A549 (cell line): ENCODE measurements around the gene GNG10. TPM values are rescaled to one million over a fixed set of nuclear protein-coding genes. Genes with fewer than 3 reads are reported as not detected.

ENCODE experiments used
- ATAC-seq, 2 experiments: fragments of 200-7000 bp in 1 of 2; fragments of >200 bp in 1 of 2; cut with Nextera tagmentation in 1 of 2; cut with Tn5 transposase in 1 of 2; 3 replicates each; pipeline versions ENCODE4 v1.8.0 to v1.9.1; 2018 to 2020; ENCODE audit warnings: mild to moderate bottlenecking in 1 of 2, moderate library complexity in 1 of 2
- CTCF ChIA-PET: fragments of 300-600 bp; sonication (Branson Sonifier 250); formaldehyde crosslinking; extraction: SDS; loops from one replicate; lab custom pipeline; 2021; ENCODE audit warnings: antibody characterized with exemption, inconsistent platforms; lab: Yijun Ruan, JAX
- POLR2A ChIA-PET: fragments of 350-600 bp; formaldehyde crosslinking; extraction: SDS; loops from one replicate; lab custom pipeline; 2021; ENCODE audit warnings: antibody characterized with exemption, inconsistent platforms; lab: Yijun Ruan, JAX
- DNase-seq, 2 experiments: peaks; one replicate each; pipeline versions ENCODE4 v3.0.0 to v3.0.0-alpha.2; 2011 to 2016; ENCODE audit warnings: low read depth in 1 of 2, low spot score in 1 of 2
- FAIRE-seq: peaks from 2 replicates; lab custom pipeline; 2011; peaks lifted over from hg19 to GRCh38; lab: Jason Lieb, UNC
- H3K27ac ChIP-seq, 2 experiments: fragments of >200 bp; sonication (Bioruptor Twin); formaldehyde crosslinking; 3 replicates each; pipeline ENCODE4 v1.5.1; 2016 to 2017
- H3K4me1 ChIP-seq: fragments of >200 bp; sonication (Bioruptor Twin); formaldehyde crosslinking; 3 replicates; pipeline ENCODE4 v1.6.1; 2016
- H3K4me2 ChIP-seq: fragments of >200 bp; sonication (Bioruptor Twin); formaldehyde crosslinking; 3 replicates; pipeline ENCODE4 v1.6.1; 2016
- H3K4me3 ChIP-seq: fragments of >200 bp; sonication (Bioruptor Twin); formaldehyde crosslinking; 3 replicates; pipeline ENCODE4 v1.5.1; 2016
- H3K9me3 ChIP-seq: fragments of >200 bp; sonication (Bioruptor Twin); formaldehyde crosslinking; 3 replicates; pipeline ENCODE4 v1.6.1; 2016
- BHLHE40 ChIP-seq: IDR thresholded peaks from 2 replicates; pipeline ENCODE4 v1.6.1; 2012; ENCODE audit warnings: low read depth, low read length, inconsistent platforms
- CBX2 ChIP-seq: fragments of 200-600 bp; sonication (generic); IDR thresholded peaks from 2 replicates; pipeline ENCODE4 v1.6.1; 2016; ENCODE audit warnings: low read depth, mild to moderate bottlenecking, borderline replicate concordance
- CBX8 ChIP-seq: fragments of 200-600 bp; sonication (generic); IDR thresholded peaks from 2 replicates; pipeline ENCODE4 v1.6.1; 2016
- CHD4 ChIP-seq: fragments of 200-600 bp; sonication (generic); IDR thresholded peaks from 2 replicates; pipeline ENCODE4 v1.6.1; 2016; ENCODE audit warnings: antibody characterized with exemption, mild to moderate bottlenecking, borderline replicate concordance
- EHMT2 ChIP-seq: fragments of 200-600 bp; sonication (generic); IDR thresholded peaks from 2 replicates; pipeline ENCODE4 v1.6.1; 2016; ENCODE audit warnings: antibody characterized with exemption, low read depth, mild to moderate bottlenecking, moderate library complexity
- ESRRA ChIP-seq: fragments of 150-350 bp; IDR thresholded peaks from 2 replicates; pipeline ENCODE4 v1.6.1; 2014; ENCODE audit warnings: mild to moderate bottlenecking, low read length, borderline replicate concordance
- FOXS1 ChIP-seq: fragments of 250-450 bp; sonication (Bioruptor Pico); IDR thresholded peaks from 2 replicates; pipeline ENCODE4 v1.5.0; 2020; ENCODE audit warnings: mild to moderate bottlenecking, moderate library complexity
- HOXA7 ChIP-seq: fragments of 250-450 bp; sonication (Bioruptor Pico); IDR thresholded peaks from 2 replicates; pipeline ENCODE4 v1.5.0; 2020; ENCODE audit warnings: mild to moderate bottlenecking, moderate library complexity
- HOXB5 ChIP-seq: fragments of 250-450 bp; sonication (Bioruptor Pico); IDR thresholded peaks from 2 replicates; pipeline ENCODE4 v1.5.0; 2020; ENCODE audit warnings: mild to moderate bottlenecking, moderate library complexity
- NFE2L2 ChIP-seq: fragments of 150-350 bp; conservative IDR thresholded peaks from 2 replicates; pipeline ENCODE4 v1.6.1; 2014; ENCODE audit warnings: low read length
- NPAS2 ChIP-seq: fragments of 250-450 bp; sonication (Bioruptor Pico); IDR thresholded peaks from 2 replicates; pipeline ENCODE4 v1.8.0; 2022; ENCODE audit warnings: mild to moderate bottlenecking, moderate library complexity, borderline replicate concordance
- NR3C1 ChIP-seq: fragments of >200 bp; sonication (Bioruptor Twin); formaldehyde crosslinking; IDR thresholded peaks from 3 replicates; pipeline ENCODE4 v1.6.1; 2017
- PHF8 ChIP-seq: fragments of 200-600 bp; sonication (generic); IDR thresholded peaks from 2 replicates; pipeline ENCODE4 v1.6.1; 2016; ENCODE audit warnings: low read depth, mild to moderate bottlenecking, antibody characterized with exemption, moderate library complexity, borderline replicate concordance
- POLR2AphosphoS2 ChIP-seq: conservative IDR thresholded peaks from 2 replicates; pipeline ENCODE4 v1.6.1; 2012; ENCODE audit warnings: low read length, improper control_type of control experiment, inconsistent platforms
- RAD21 ChIP-seq, 2 experiments: fragments of >200 bp in 1 of 2; sonication (Bioruptor Twin) in 1 of 2; formaldehyde crosslinking in 1 of 2; IDR thresholded peaks in 1 of 2; conservative IDR thresholded peaks in 1 of 2; 2 replicates in 1 of 2; 3 replicates in 1 of 2; pipeline ENCODE4 v1.6.1; 2012 to 2018; ENCODE audit warnings: inconsistent platforms in 1 of 2
- RARB ChIP-seq: fragments of 250-450 bp; sonication (Bioruptor Pico); IDR thresholded peaks from 2 replicates; pipeline ENCODE4 v1.8.0; 2021; ENCODE audit warnings: mild to moderate bottlenecking, moderate library complexity
- RFX5 ChIP-seq: fragments of 450-650 bp; IDR thresholded peaks from 2 replicates; pipeline ENCODE4 v1.7.1; 2014; ENCODE audit warnings: antibody characterized with exemption, mild to moderate bottlenecking, moderate library complexity
- RNF2 ChIP-seq: fragments of 200-600 bp; sonication (generic); IDR thresholded peaks from 2 replicates; pipeline ENCODE4 v1.6.1; 2016; ENCODE audit warnings: low read depth, mild to moderate bottlenecking, antibody characterized with exemption, moderate library complexity, borderline replicate concordance
- SMC3 ChIP-seq: fragments of >200 bp; sonication (Bioruptor Twin); formaldehyde crosslinking; IDR thresholded peaks from 3 replicates; pipeline ENCODE4 v1.6.1; 2018; ENCODE audit warnings: inconsistent platforms
- ZNF302 ChIP-seq: fragments of 250-450 bp; sonication (Bioruptor Pico); IDR thresholded peaks from 2 replicates; pipeline ENCODE4 v1.9.0; 2021; ENCODE audit warnings: inconsistent platforms, mild to moderate bottlenecking, moderate library complexity
- ZSCAN20 ChIP-seq: fragments of 250-450 bp; sonication (Bioruptor Pico); IDR thresholded peaks from 2 replicates; pipeline ENCODE4 v1.8.0; 2022; ENCODE audit warnings: mild to moderate bottlenecking, moderate library complexity
- WGBS: methylation state at CpG from one replicate; pipeline ENCODE4 v1.1.6; 2017; ENCODE audit errors: missing lambda C conversion rate; 5-methylcytosine and 5-hydroxymethylcytosine counted together
- polyA plus RNA-seq, 4 experiments: library from polyadenylated mRNA; depleted of rRNA in 3 of 4; stranded (reverse); fragments of >200 nt; fragmentation: RNase III in 1 of 4; extraction: RNeasy Plus Mini Kit Qiagen cat#74134 plus additional on column Dnase treatment in 1 of 4; gene quantifications; 2 replicates in 3 of 4; 3 replicates in 1 of 4; pipeline ENCODE4 v1.2.3, GENCODE V29; 2011 to 2017
- TF ChIP-seq, protein P1 (sequence below): fragments of 150-350 bp; IDR thresholded peaks from 2 replicates; pipeline ENCODE4 v1.6.1; 2014; ENCODE audit warnings: low read depth, mild to moderate bottlenecking, low read length
- TF ChIP-seq, protein P2 (sequence below): fragments of >200 bp; sonication (Bioruptor Twin); formaldehyde crosslinking; IDR thresholded peaks from 3 replicates; pipeline ENCODE4 v1.6.1; 2016
- TF ChIP-seq, protein P3 (sequence below): IDR thresholded peaks from 2 replicates; pipeline ENCODE4 v1.6.1; 2012
- TF ChIP-seq, protein P4 (sequence below): IDR thresholded peaks from 2 replicates; pipeline ENCODE4 v1.6.1; 2012; ENCODE audit warnings: low read depth, borderline replicate concordance
- TF ChIP-seq, protein P5 (sequence below): IDR thresholded peaks from 2 replicates; pipeline ENCODE4 v1.6.1; 2012

The GNG10 gene
- polyA plus RNA-seq, 2 of the 4 experiments (the other 2 are of a cell fraction), result 70.8 to 102 TPM

DNA sequence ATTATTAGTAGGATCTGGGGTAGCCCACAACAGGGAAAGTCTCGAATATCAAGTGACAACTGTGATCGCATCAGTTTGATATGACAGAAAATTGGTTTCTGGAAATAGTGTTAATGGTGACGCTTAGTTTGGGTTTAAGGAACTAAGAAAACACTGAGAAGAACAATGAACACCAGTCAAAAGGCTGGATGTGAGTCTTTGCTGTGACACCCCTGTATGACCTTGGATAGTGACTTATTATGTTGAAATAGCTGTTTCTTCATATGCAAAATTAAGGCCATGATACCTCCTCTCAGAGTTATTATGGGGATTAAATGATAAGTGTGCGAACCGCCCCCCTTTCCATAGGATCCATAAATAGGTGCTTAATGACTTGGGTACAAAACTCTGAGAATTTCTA, 29.3 kb upstream of the GNG10 start:
- Histone ChIP-seq H3K4me1 (peaks cover 42% of the 10 kb centered on the region; the same call in 2 of the 3 replicates), H3K27ac (peak overlapping the region; percentile 89 to 96), H3K4me2 (peak overlapping the region; percentile 90), H3K9me3 (no peaks in the 10 kb centered on the region), H3K4me3 (peak overlapping the region; percentile 85)
- ATAC-seq (no peak), DNase-seq (no peak), FAIRE-seq (no peak)
- CTCF ChIA-PET, result interaction anchor here (1.0 to 1.8 kb wide), 2 partner anchors 26 to 34 kb away, joined by 3 to 6 read pairs; no protein-coding TSS in a partner anchor
- TF ChIP-seq NR3C1, result no peak
- TF ChIP-seq FOXS1, result no peak
- no peak for TF ChIP-seq RARB
- TF ChIP-seq, protein P1, sequence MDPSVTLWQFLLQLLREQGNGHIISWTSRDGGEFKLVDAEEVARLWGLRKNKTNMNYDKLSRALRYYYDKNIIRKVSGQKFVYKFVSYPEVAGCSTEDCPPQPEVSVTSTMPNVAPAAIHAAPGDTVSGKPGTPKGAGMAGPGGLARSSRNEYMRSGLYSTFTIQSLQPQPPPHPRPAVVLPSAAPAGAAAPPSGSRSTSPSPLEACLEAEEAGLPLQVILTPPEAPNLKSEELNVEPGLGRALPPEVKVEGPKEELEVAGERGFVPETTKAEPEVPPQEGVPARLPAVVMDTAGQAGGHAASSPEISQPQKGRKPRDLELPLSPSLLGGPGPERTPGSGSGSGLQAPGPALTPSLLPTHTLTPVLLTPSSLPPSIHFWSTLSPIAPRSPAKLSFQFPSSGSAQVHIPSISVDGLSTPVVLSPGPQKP, result no peak
- TF ChIP-seq HOXA7 (CRISPR knock-in tag), result no peak
- TF ChIP-seq, protein P2, sequence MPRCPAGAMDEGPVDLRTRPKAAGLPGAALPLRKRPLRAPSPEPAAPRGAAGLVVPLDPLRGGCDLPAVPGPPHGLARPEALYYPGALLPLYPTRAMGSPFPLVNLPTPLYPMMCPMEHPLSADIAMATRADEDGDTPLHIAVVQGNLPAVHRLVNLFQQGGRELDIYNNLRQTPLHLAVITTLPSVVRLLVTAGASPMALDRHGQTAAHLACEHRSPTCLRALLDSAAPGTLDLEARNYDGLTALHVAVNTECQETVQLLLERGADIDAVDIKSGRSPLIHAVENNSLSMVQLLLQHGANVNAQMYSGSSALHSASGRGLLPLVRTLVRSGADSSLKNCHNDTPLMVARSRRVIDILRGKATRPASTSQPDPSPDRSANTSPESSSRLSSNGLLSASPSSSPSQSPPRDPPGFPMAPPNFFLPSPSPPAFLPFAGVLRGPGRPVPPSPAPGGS, result no peak
- no peak for TF ChIP-seq BHLHE40
- no peak for TF ChIP-seq RNF2
- no peak for TF ChIP-seq POLR2AphosphoS2
- 26% methylated on average over 5 of the region's 5 CpGs for WGBS
- POLR2A ChIA-PET, result interaction anchor here (0.6 to 3.4 kb wide), 9 partner anchors 9 to 747 kb away, joined by 3 to 37 read pairs (median 5); partner anchors contain the start of genes HSDL2, PTGR1 and UGCG

DNA sequence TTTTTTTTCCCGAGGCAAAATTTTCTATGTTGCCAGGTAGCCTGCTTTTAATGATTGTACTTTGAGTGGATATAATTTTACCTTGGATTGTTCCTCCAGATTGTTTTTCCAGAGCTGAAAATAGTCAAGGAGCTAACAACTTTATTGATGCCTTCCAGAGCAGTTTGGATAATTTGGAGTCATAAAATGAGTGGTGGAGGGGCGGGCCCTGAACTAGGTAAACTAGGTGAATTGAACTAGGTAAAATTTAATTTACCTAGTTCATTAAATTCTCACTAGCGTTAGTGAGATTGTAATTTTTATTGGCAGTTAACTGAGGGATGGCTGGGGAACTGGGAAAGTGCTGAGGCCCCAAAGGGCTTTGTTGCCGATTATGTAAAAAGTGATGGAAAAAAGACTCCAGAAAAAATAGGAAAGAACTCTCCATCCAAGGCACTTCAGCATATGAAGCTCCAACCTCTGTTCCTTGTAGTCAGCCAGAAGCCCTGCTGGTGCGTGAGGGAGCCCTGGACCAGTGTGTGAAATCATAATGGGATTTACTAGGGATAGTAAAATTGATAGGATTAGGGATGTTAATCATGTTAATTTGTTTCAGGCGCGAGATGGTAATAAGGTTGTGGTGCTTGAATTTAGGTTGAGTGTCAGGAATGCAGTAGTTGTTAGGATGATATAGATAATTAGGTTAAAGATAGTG, 28.6 kb upstream of the GNG10 start:
- POLR2A ChIA-PET, result interaction anchor here (3.4 kb wide), 1 partner anchor 33 kb away, joined by 37 read pairs; the partner anchor contains the start of gene PTGR1
- ATAC-seq, result no peak
- DNase-seq, result no peak
- H3K4me2 ChIP-seq, result peak overlapping the region; percentile 90
- TF ChIP-seq CBX2, result no peak
- WGBS, result 82% methylated on average over 7 of the region's 7 CpGs
- H3K9me3 ChIP-seq, result no peaks in the 10 kb centered on the region
- CTCF ChIA-PET, result interaction anchor here (1.8 to 1.9 kb wide), 2 partner anchors 35 kb away, joined by 5 to 6 read pairs; no protein-coding TSS in a partner anchor
- H3K4me3 ChIP-seq, result peak overlapping the region; percentile 85
- no peak overlapping the region for H3K27ac ChIP-seq
- H3K4me1 ChIP-seq, result peaks cover 35% of the 10 kb centered on the region; the same call in 2 of the 3 replicates
- FAIRE-seq, result no peak

DNA sequence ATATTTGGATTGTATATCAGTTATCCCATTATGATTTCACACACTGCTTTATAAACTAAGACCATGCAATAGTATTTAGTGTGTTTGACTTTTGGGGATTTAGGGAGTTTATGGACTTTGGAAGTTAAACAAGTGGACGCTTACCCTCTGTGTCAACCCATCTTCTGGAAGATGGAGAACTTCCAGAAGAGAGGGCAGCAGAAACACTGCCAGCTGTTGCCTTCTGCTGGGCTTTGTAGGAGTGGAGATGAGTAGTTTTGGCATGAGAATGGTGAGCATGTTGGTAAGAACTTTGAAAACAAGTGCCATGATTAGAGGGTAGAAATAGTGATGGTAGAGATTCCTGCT, 28.0 kb upstream of the GNG10 start:
- Histone ChIP-seq H3K4me1 (peaks cover 35% of the 10 kb centered on the region; the same call in 2 of the 3 replicates), H3K4me3 (no peak overlapping the region), H3K27ac (no peak overlapping the region), H3K9me3 (no peaks in the 10 kb centered on the region), H3K4me2 (peak overlapping the region; percentile 90; the same call in 2 of the 3 replicates)
- no peak for FAIRE-seq
- DNase-seq, result no peak
- WGBS, result 74% methylated on average over 1 of the region's 1 CpG
- no peak for TF ChIP-seq POLR2AphosphoS2
- TF ChIP-seq RFX5, result no peak
- TF ChIP-seq ZNF302 (CRISPR knock-in tag), result no peak
- no peak for TF ChIP-seq NPAS2
- no peak for TF ChIP-seq ZSCAN20 (CRISPR knock-in tag)
- TF ChIP-seq NR3C1, result no peak
- TF ChIP-seq CHD4, result no peak
- no peak for ATAC-seq
- ChIA-PET CTCF (interaction anchor here (1.9 kb wide), 1 partner anchor 36 kb away, joined by 5 read pairs; no protein-coding TSS in a partner anchor), POLR2A (no interaction called here)

DNA sequence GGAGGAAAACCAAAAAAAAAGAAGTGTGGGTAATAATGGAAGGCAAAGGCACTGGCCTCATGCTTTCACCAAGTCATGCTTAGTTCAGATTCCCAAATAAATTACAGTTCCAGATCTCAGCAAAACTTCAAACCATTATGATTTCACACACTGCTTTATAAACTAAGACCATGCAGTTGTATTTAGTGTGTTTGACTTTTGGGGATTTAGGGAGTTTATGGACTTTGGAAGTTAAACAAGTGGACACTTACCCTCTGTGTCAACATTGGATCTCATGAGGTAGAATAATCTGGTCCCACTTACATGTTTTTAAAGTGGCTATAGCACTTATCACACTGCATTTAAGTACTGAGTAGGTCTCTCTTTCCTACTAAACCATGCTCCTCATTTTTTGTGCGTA, 26.5 kb upstream of the GNG10 start:
- H3K4me3 ChIP-seq, result no peak overlapping the region
- ChIA-PET POLR2A (no interaction called here), CTCF (interaction anchor here (1.9 kb wide), 1 partner anchor 37 kb away, joined by 5 read pairs; no protein-coding TSS in a partner anchor)
- peaks cover 34% of the 10 kb centered on the region; the same call in 2 of the 3 replicates for H3K4me1 ChIP-seq
- DNase-seq (no peak), FAIRE-seq (no peak), ATAC-seq (no peak)
- no peak overlapping the region for H3K27ac ChIP-seq
- WGBS, result 0% methylated on average over 1 of the region's 1 CpG
- H3K9me3 ChIP-seq, result no peaks in the 10 kb centered on the region
- 0 out of 3 replicates have a peak overlapping the region, but pooled peaks have one; percentile 9 for H3K4me2 ChIP-seq
- TF ChIP-seq CBX8, result no peak
- no peak for TF ChIP-seq RAD21 (conservative IDR thresholded peaks at IDR 0.05 in 1 of 2, IDR thresholded peaks at IDR 0.05 in 1 of 2)
- no peak for TF ChIP-seq SMC3
- TF ChIP-seq, protein P3, sequence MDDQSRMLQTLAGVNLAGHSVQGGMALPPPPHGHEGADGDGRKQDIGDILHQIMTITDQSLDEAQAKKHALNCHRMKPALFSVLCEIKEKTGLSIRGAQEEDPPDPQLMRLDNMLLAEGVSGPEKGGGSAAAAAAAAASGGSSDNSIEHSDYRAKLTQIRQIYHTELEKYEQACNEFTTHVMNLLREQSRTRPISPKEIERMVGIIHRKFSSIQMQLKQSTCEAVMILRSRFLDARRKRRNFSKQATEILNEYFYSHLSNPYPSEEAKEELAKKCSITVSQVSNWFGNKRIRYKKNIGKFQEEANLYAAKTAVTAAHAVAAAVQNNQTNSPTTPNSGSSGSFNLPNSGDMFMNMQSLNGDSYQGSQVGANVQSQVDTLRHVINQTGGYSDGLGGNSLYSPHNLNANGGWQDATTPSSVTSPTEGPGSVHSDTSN, result no peak
- TF ChIP-seq, protein P4, sequence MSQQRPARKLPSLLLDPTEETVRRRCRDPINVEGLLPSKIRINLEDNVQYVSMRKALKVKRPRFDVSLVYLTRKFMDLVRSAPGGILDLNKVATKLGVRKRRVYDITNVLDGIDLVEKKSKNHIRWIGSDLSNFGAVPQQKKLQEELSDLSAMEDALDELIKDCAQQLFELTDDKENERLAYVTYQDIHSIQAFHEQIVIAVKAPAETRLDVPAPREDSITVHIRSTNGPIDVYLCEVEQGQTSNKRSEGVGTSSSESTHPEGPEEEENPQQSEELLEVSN, result no peak
- TF ChIP-seq RFX5, result no peak
- TF ChIP-seq PHF8, result no peak
- no peak for TF ChIP-seq CHD4
- TF ChIP-seq NR3C1, result no peak
- no peak for TF ChIP-seq EHMT2
- TF ChIP-seq, protein P5, sequence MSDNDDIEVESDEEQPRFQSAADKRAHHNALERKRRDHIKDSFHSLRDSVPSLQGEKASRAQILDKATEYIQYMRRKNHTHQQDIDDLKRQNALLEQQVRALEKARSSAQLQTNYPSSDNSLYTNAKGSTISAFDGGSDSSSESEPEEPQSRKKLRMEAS, result no peak
- TF ChIP-seq ESRRA, result no peak
- TF ChIP-seq HOXB5 (CRISPR knock-in tag), result no peak
- no peak for TF ChIP-seq NFE2L2
